Measurements from ENCODE around the gene ACVRL1. TPM values are rescaled to one million over a fixed set of nuclear protein-coding genes. Genes with fewer than 3 reads are reported as not detected.

ACVRL1 gene
- total RNA-seq, 4 donors from 2014 or later = 81.4 to 271 (median 124) TPM

DNA sequence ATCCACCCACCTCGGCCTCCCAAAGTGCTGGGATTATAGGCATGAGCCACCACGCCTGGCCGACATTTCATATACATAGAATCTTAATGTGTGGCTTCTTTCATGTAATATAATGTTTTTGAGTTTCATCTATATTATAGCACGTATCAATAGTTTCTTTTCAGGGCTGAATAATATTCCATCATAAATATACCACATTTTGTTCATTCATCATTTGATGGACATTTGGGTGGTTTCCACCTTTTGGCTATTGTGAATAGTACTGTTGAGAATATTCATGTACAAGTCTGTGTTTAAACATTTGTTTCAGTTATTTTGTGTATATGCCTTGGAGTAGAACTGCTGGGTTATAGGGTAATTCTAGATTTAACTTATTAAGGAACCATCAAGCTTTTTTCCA is 56.2 kb downstream of the ACVRL1 start:
- TF ChIP-seq, protein P1, sequence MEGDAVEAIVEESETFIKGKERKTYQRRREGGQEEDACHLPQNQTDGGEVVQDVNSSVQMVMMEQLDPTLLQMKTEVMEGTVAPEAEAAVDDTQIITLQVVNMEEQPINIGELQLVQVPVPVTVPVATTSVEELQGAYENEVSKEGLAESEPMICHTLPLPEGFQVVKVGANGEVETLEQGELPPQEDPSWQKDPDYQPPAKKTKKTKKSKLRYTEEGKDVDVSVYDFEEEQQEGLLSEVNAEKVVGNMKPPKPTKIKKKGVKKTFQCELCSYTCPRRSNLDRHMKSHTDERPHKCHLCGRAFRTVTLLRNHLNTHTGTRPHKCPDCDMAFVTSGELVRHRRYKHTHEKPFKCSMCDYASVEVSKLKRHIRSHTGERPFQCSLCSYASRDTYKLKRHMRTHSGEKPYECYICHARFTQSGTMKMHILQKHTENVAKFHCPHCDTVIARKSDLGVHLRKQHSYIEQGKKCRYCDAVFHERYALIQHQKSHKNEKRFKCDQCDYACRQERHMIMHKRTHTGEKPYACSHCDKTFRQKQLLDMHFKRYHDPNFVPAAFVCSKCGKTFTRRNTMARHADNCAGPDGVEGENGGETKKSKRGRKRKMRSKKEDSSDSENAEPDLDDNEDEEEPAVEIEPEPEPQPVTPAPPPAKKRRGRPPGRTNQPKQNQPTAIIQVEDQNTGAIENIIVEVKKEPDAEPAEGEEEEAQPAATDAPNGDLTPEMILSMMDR (IDR thresholded peaks at IDR 0.05; ENCODE audit: low read depth) = no peak

DNA sequence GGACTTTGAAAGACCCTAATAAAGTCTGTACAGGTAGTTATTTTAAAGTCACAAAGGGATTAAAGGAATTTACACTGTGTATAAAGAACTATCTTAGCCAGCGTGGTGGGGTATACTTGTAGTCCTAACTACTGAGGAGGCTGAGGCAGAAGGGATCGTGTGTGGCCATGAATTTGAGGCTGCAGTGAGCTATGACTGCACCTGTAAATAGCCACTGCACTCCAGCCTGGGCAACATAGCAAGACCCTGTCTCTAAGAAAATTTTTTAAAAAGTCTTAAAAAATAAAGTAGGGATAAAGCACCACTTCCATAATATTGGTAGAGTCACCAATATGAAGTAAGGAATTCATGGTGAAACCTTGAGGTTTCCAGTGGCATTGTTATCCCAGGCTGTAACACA is 62.3 kb downstream of the ACVRL1 start:
- TF ChIP-seq, protein P1 (IDR thresholded peaks at IDR 0.05; ENCODE audit: low read depth) = no peak

DNA sequence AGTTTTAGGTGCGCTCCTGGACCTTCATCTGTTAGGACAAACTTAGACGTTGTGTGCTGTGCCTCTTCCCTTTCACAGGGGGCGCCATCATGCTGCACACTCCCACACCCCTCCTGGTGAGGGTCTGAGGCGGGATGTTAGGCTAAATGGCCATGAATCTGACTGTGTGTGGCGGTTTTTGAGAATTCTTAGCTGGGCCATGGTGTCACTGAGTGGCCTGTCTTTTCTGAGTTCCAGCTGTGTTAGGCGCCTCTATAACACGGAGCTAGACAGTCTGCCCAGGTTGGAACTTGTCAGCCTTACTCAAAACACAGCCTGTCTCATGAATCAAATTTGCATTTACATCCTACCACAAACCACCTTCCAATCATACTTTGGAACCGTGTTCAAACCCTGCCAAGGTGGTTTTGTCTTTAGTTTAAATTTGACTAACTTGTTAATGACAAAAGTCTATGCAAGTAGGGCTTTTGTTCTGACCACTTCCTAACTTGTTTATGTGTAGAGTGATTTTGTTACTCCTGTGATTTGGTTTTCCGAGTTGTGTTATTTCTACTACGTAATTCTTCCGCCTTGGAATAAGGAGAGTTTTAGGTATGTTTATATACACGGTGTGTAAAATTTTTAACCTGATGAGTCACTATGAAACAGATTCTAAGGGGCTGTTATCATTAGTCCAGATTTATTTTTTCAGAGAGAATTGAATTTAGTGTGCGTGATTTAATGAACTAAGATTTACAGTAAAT is 63.8 kb downstream of the ACVRL1 start:
- TF ChIP-seq, protein P1 (IDR thresholded peaks at IDR 0.05; ENCODE audit: low read depth) = no peak

DNA sequence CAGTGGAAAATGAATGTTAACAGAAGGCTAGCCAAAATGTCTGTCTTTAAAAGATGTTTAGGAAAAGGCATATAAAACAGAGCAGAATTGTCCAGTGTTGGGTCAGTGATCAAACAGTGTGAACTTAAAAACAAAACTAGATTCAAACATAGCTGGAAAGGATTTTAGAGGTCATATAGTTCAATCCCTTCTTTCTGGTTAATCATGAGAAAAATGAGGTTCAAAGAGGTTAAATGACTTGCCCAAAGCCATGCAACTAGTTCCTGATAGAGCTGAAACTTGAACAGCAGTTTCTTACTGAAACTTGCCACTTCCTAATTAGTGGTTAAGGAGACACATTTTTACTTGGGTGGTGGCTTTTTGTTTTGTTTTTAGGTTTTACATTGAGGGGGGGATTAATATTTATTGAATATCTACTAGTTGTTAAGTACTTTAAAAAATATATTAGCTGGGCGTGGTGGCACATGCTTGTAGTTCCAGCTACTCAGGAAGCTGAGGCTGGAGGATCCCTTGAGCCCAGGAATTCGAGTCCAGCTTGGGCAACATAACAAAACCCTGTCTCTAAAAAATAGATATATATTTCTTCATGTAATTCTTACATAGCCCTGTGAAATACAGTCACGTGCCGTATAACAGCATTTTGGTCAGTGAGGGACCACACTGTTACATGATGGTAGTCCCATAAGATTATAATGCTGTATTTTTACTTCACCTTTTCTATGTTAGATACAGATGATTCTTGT is 64.5 kb downstream of the ACVRL1 start:
- TF ChIP-seq, protein P1 (IDR thresholded peaks at IDR 0.05; ENCODE audit: low read depth) = no peak

DNA sequence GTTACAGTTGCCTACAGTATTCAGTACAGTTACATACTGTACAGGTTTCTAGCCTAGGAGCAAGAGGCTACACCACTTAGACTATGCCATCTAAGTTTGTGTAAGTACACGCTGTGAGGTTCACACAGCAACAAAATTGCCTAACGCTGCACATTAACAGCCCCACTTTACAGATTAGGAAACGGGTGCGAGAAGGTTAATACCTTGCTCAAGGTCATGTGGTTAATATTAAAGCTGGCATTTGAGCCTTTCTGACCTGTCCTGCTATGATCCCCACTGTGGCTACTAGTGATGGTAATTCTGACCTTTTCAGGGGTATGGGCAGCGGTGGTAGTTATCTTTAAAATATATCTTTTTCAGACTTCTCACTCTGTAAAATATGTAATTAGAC is 65.1 kb downstream of the ACVRL1 start:
- TF ChIP-seq, protein P1 (IDR thresholded peaks at IDR 0.05; ENCODE audit: low read depth) = no peak

DNA sequence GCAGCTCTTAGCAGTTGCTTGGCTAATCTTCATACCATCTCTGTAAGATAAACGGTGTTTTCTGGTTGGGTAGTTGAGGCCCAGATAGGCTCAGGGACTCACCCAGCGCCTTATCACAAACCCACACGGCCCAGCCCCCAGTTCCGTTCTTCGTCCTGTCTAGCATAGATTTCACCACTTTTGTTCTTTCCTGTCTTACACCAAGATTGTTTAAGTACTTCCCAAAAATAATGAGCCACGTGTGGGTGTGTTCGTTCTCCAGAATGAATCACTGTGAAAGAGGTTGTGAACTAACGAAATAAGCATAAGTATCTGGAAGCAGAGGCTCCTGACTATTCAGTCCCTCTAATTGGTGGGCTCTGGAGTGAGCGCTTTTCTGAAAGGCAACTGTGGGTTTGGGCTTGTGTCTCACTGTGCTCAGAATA is 65.6 kb downstream of the ACVRL1 start:
- TF ChIP-seq, protein P1 (IDR thresholded peaks at IDR 0.05; ENCODE audit: low read depth) = no peak

Other genes with a start within 250 kb of the ACVRL1 start
- gene FIGNL2, start 58.8 kb upstream of the ACVRL1 start, total RNA-seq = 1 to 10 TPM in 1 of 4 donors, under 1 TPM in 3; 0.16 to 1.1 (median 0.37) TPM
- not detected for gene ANKRD33, start 19.4 kb upstream of the ACVRL1 start, total RNA-seq
- 10 to 100 TPM; 14.8 to 16.3 (median 15.4) TPM for gene ACVR1B, start 44.2 kb downstream of the ACVRL1 start, total RNA-seq
- gene TAMALIN, start 99.4 kb downstream of the ACVRL1 start, total RNA-seq = 10 to 100 TPM in 3 of 4 donors, 1 to 10 TPM in 1; 9.0 to 64.6 (median 20.1) TPM
- 10 to 100 TPM; 20.1 to 84.6 (median 40.3) TPM for gene NR4A1, start 143.9 kb downstream of the ACVRL1 start, total RNA-seq
- 10 to 100 TPM; 16.3 to 29.9 (median 26.5) TPM for gene ATG101, start 162.5 kb downstream of the ACVRL1 start, total RNA-seq
- gene SMIM41, start 172.2 kb downstream of the ACVRL1 start, total RNA-seq = not detected

All from subcutaneous adipose tissue (tissue), 4 donors.